HFF-Myc (cell line): ENCODE measurements around the gene FILIP1.

Source experiments
- DNase-seq: peaks from one replicate; pipeline ENCODE4 v3.0.0-alpha.2; 2011; ENCODE audit warnings: low read depth; ENCODE audit errors: extremely low read depth
- H3K4me3 ChIP-seq: replicated peaks from 2 replicates; pipeline ENCODE4 v1.5.1; 2011; ENCODE audit warnings: low read depth, mild to moderate bottlenecking, control low read depth, low read length
- TF ChIP-seq, protein P1 (sequence below): IDR thresholded peaks from 2 replicates; pipeline ENCODE4 v1.5.1; 2012; ENCODE audit warnings: mild to moderate bottlenecking, low read depth, low read length, control low read depth; ENCODE audit errors: missing control alignments

The FILIP1 gene

DNA sequence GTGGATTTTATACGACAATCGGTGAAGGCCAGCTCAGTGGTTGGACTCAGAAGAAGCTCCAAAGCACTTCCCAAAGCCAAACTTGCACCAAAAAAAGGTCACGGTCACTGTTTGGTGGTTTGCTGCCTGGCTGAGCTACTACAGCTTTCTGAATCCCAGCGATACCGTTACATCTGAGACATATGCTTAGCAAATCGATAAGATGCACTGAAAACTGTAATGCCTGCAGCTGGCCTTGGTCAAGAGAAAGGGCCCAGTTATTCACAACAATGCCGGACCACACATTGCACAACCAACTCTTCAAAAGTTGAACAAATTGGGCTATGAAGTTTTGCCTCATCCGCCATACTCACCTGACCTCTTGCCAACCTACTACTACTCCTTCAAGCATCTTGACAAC is 70.2 kb downstream of the FILIP1 start:
- TF ChIP-seq, protein P1, sequence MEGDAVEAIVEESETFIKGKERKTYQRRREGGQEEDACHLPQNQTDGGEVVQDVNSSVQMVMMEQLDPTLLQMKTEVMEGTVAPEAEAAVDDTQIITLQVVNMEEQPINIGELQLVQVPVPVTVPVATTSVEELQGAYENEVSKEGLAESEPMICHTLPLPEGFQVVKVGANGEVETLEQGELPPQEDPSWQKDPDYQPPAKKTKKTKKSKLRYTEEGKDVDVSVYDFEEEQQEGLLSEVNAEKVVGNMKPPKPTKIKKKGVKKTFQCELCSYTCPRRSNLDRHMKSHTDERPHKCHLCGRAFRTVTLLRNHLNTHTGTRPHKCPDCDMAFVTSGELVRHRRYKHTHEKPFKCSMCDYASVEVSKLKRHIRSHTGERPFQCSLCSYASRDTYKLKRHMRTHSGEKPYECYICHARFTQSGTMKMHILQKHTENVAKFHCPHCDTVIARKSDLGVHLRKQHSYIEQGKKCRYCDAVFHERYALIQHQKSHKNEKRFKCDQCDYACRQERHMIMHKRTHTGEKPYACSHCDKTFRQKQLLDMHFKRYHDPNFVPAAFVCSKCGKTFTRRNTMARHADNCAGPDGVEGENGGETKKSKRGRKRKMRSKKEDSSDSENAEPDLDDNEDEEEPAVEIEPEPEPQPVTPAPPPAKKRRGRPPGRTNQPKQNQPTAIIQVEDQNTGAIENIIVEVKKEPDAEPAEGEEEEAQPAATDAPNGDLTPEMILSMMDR = no peak
- DNase-seq = no peak
- no peak overlapping the region for H3K4me3 ChIP-seq

DNA sequence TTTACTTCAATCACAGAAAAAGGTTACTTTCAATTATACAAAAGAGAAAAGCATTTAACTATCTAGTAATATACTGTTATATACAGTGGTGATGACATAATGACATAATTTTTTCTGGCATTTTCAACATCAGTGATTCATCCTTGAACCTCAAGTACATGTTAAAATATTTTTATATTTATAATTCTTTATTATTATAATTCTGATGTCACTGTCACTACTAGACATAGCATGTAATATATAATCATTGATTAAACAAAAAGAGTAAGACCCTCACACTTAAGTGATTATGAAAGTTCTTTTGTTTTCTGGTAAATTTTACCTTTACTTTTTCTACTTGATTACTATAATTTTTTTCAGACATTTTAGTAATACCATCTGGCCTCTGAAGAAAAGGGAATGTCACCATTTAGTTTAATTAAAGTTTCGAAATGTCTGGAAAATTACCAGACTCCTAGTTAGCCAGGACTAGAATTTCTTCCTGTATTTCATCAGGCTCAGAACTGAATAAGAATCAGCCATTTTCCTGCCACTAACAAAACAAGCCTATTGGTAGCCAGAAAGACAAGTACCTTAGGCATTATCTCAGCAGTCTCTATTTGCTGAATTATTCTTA is 71.5 kb downstream of the FILIP1 start:
- TF ChIP-seq, protein P1 = no peak
- no peak overlapping the region for H3K4me3 ChIP-seq
- no peak for DNase-seq

DNA sequence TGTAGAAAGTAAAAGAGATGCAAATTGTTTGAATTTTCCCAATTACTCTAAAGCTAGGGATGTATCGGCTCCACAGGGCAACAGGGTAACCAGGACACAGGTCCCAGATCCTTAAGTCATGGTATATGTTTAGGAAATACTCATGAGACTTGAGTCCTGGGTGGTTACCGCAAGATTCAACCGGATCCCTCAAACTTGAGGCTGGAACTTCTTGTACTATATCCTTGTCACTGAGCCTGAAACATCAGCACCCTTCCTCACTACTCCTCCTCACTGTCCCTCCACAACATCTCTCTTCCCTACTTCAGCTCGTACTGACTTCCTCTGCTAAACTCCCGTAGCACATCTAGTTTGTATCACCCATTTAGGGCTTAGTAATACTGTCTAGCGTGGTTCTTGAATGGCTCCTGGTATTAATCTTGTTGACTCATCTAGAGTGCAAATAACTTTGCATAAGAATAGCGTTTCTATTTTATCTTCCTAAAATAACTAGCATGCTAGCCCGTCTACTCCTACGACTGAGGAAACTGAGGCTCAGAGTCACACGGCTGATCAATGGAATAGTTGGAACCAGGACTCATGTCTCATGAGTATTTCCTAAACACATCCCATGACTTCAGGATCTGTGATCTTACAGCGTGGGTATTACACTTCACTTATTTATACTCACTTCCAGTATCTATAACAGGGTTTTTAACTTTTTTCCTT is 72.1 kb downstream of the FILIP1 start:
- H3K4me3 ChIP-seq = no peak overlapping the region
- TF ChIP-seq, protein P1 = no peak
- DNase-seq = no peak

DNA sequence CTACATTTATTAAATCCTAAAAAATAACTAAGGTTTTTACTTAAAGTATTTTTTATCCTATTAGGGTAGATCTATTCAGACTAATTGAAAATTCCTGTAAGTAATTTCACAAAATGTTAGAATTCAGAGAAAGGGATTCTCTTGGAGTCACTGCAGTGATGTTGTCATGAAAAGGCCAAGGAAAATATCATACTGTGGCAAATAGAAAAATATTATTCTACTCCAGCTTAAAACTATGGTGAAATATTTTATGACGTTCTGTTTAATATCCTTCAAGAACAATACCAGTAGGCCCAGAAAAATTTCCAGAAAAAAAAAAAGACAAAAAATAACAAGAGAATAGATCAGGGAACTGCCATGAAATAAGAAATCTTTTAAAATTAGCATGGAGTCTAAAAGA is 73.6 kb downstream of the FILIP1 start:
- H3K4me3 ChIP-seq = no peak overlapping the region
- no peak for DNase-seq
- TF ChIP-seq, protein P1 = no peak

DNA sequence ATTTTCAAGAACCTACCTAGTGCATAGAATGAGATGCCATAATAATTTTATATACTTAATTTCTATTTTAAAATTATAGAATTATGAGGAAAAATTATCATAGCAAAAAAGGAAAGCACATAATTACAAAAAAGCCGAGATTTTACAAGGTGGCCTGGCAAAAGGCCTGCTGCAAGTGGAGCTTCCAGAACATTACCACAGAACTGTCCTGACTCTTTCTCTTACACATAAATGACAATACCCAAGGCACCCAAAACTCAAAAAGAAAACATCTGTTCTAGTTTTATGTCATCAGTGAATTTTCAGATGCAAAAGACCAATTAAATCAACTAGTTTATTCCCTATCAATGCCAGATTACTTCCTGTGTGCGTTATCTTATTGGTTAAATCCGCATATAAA is 74.2 kb downstream of the FILIP1 start:
- H3K4me3 ChIP-seq = no peak overlapping the region
- DNase-seq = no peak
- TF ChIP-seq, protein P1 = no peak

DNA sequence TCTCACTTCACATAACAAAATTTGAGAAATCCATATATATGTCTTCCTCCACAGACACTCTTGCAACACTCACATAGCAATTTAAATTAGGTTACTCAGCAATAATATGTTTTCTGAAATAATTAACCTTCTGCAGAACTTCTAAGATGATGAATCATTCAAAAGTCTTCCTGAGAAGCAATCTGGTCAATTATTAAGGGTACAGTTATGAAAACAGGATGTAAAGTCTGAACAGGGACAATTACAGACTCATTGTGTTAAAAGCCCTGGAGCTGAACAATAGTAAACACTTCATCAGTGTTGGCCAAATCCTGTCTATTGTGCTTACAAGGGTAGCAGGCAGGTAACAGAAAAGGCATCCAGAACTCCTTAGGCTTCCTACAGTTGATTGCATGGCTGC is 75.4 kb downstream of the FILIP1 start:
- DNase-seq = no peak
- TF ChIP-seq, protein P1 = no peak
- H3K4me3 ChIP-seq = no peak overlapping the region
